Hematopoietic multipotent progenitor cell treated with erythropoietin and hydrocortisone succinate and interleukin-3 and kit ligand, for 8 days (in vitro differentiated cells): ENCODE measurements around the gene RNF157.
"Not testable (repeated sequence)": the region's sequence is repeated elsewhere in the genome, so short reads cannot be mapped to it uniquely, and the experiment has no call there.

Experiments
- DNase-seq: peaks from one replicate; pipeline ENCODE4 v3.0.0-alpha.2; 2015

The RNF157 gene

DNA sequence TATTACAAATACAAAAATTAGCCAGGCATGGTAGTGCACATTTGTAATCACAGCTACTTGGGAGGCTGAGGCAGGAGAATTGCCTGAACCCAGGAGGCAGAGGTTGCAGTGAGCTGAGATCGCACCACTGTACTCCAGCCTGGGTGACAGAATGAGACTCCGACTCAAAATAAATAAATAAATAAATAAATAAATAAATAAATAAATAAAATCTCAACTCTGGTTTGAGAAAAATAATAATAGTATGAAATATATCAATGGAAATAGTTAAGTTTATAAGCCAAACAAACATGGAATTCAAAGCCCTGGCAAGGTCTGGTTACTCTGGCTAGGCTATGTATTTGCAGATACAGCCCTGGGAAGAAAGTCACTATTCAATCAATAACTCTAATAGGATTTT, 53.5 kb downstream of the RNF157 start:
- not testable (repeated sequence) for DNase-seq

DNA sequence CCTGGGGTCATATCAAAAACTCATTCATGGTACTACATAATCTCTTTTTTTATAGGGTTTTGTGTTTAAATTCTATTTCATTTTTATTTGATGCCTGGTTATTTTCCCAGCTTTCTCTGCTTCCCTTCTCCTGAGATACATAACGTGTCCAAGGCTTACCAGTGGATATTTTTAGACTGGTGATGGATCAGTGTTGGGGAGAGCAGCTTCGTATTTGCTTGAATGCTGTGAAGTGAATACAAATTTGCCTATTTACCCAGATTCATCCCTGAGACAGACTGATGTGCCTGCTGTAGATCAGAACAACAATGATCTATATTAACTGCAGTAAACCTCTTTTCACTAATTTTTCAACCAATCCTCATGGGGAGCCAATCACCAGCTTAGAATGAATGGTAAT, 56.0 kb downstream of the RNF157 start:
- DNase-seq: no peak

DNA sequence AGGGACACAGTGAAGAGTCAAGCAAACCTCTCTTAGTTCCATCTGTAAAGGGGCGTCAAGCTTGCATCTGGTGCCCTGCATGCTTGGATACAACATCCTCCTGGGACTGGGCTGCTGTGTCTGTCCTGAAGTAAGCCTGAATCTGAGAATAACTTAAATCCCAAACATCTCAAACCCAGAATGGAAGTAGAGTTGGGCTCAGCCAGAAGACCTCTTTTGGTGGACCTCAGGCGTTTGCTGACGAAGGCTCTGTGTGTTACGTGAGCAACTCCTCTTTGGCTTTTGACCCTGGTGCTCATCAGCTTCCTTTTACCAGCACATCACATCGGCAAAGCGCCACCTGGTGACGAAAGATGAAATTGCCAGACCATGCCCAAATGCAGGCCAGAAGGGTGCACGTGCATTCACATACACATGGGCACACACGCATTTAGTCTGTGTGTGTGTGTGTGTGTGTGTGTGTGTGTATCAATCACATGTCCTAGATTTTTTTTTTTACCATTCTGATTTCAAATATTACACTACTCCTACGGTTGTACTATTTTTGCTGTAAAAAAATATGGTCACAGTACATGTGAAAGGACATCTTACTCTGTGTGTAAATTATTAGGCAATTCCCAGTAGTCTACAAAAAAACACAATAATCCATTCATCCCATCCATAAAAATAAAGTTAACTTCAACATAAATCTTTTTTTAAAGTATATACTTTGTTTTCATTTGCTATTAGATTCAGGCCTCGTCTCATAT, 58.1 kb downstream of the RNF157 start:
- DNase-seq: peak; percentile 96

DNA sequence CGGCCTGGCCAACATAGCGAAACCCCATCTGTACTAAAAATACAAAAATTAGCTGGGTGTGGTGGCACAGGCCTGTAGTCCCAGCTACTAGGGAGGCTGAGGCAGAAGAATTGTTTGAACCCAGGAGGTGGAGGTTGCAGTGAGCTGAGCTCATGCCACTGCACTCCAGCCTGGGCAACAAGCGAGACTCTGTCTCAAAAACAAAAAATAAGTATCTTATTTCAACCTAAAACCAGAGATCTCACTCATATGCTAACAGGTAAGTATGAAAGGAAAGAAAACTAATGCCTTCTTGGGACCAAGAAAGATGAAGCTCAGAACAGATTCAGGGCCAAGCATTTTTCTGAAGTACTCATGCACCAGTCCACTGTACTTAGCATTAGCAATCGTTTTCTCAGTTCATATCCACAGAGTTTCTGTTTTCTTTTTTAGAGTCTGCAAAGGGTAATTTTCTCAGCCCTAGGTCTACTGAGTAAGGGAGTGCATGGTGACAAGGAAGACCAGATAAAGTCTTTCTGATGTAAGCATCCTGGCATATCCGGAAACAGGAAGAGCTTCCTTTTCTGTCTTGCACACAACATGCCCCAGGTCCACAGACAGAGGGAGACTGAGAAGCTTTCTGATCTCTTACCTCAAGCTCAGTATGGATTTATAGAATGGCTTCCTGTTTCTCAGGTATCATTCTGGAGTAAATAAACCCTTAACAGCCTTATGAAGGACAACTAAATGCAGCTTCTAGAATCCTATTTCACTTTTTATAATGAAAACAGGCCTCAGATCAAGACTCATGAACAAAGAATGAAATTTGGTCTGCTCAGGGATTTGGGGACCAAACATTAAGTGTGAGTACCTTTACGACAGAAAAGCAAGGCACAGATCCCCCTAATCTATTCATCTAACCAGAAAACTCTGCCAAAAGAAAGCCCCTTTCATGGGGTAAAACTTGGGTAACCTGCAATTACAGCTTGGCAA, 60.5 kb downstream of the RNF157 start:
- DNase-seq: peak; percentile 78

DNA sequence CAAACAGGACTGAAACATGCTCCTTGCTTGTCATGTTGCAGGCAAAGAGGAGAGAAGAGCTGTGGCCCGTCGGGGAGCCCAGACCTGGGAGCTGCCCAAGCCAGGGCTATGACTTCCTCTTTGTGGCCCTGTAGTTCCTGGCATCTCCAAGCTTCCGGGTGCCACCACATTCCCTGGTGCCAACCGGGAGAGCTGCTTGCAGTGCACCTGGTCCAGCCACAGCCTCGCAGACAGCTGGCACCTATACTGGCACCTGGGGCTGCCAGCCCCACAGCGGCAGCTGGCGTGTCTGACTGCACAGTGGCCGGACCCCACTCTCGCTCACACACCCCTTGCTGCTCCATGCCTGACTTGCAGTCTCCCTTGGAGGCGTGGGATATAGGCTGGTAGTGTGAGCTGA, 62.2 kb downstream of the RNF157 start:
- no peak for DNase-seq

DNA sequence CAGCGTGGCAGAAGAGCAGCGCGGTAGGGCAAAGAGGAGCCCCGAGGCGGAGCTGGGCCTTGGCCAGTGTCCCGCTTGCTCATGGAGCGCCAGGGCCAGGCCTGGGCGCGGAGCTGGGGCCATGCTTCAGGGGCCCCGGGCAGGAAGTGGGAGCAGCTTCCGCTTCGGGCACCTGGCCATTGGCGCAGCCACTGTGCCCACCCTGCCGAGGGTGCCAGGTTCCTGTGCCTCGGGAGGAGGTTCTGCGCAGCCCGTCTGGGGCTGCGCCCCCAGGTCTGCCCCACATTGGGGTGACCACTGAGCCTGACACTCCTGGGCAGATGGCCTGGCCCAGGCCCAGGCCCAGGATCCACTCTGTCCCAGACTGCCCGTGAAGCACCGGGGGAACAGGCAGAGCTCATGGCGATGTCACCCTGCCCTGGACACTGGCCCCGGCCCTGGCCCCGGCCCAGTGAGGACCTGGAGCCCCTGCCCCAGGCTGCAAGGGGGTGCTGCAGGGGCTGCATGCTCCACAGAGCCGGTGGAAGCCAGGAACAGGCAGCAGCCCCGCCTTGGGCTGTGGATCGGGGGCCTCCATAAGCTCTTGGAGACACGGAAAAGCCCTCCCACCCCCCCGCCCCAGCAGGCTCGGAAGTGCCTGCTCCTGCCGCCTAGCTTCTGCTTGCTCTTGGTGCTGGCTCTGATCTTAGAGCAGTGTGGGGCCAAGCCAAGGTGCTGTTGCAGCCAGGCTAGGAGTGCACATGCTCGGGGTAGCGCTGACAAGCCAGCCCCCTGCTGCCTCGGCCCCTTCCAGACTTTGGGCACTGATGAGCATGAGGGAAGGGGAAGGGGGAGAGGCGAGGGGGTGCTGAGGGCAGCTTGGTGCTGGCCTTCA, 63.4 kb downstream of the RNF157 start:
- DNase-seq: no peak

DNA sequence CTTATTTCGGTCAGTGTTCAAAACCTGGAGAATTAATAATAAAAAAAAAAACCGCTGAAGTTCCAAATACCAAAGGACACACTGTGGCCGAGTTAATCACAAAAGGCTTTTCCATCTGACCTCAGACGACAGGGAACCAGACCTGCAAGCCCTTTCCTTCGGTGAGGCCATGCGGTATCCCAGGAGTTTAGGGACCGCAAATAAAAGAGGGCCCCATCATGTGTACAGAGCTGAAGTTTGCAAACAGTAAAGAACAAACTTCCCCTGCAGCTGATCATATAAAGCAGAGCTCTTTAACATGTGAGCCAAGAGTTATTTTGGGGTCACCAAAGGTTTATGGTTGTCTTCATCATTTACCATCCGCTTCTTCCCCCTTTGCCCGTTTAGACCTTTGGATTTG, 66.3 kb downstream of the RNF157 start:
- DNase-seq: no peak

DNA sequence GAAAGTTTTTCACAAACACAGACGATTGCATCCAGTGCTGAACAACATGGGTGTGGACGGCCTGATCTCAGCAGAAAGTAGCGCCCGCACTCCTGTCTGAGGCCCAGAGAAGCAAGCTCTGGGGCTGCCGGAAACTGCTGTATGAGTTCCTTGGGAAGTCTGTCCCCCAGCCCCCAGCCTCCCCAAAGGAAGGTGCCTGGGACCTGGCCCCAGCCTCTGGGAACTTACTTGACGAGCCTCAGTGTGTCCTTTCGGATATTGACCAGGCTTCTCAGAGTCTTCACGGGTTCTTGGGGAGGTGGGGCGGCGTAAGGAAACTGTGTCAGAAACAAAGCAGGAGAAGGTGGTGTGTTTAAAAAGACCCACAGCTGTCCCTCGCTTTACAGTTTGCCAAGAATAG, 66.8 kb downstream of the RNF157 start:
- no peak for DNase-seq

DNA sequence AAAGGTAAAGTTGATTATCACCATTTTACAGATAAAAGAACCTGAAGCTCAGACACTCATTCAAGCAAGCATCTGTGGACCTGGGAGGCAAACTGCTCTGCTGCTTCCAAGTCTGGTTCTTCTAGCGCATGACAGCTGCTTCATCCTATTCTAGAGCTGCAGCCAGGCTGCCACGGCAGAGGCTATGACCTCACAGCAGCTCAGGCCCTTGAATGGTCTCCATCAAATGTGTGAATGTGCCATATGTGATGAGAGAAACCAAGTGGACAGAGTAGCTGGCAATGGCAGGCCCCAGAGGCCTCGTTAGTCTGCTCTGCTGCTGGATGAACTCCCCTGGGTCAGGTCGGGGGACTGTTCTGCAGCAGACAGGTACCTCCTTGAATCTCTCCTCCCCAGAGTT, 68.6 kb downstream of the RNF157 start:
- no peak for DNase-seq

DNA sequence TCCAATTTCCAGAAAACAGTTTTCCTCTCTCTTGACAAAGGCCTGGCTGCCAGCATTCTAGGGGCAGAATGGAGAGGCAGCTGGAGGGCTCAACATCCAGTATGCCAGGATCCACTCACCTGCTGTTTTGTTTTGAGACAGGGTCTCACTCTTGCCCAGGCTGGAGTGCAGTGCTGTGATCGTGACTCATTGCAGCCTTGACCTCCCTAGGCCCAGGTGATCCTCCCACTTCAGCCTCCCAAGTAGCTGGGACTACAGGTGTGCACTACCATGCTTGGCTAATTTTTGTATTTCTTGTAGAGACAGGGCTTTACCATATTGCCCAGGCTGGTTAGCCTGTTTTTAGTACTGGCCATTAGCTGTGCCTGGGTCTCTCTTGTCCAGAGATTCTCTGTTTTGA, 70.2 kb downstream of the RNF157 start:
- no peak for DNase-seq

DNA sequence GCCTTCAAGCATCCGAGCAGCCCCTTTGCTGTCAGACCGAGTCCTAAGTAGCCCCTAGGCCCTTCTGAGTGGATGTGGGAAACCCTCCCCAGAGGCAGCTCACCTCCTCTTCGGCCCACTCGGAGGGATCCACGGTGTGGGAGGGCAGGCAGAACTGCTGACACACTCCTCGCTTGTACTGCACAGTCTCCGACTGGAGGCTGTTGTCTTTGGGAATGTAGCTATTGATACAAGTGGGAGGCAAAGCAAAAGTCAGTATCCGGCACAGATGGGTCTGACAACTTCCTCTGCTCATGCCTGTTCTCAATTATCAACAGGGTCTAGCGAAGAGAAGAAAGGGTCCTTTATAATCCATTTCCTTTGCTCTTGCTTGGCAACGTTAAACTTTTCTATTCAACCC, 73.4 kb downstream of the RNF157 start:
- no peak for DNase-seq

DNA sequence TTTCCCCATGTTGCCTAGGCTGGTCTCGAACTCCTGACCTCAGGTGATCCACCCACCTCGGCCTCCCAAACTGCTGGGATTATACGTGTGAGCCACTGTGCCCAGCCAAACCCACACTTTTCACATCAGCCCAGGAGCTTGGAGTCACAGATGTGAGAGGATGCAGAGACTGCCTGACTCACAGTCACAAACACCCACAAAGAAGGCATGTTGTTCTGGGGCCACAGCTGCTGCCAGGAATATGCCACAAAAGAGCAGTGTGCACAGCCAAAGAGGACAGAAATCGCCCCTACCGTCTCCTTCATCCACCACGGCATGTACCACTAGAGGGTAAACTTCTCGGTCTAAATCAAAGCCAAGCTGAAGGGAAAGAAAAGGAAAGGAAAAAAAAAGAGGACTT, 74.1 kb downstream of the RNF157 start:
- no peak for DNase-seq

DNA sequence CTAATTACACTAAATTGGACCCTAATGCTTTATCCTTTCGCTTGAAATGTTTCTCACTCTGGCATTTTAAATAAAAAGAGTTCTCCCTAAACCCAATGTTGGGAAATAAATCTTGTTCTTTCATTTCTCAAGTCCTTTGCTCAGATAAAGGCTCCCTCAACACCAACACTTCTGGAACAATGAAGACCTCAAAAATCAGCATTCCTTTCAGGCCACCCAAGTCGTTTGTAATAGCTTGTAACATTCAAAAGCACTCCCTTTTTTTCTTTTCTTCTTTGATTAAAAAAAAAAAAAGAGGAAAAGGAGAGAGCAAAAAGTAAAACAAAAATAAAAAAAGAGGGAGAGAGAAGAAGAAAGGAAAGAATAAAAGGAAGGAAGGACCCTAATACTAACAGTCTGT, 76.0 kb downstream of the RNF157 start:
- DNase-seq: no peak

DNA sequence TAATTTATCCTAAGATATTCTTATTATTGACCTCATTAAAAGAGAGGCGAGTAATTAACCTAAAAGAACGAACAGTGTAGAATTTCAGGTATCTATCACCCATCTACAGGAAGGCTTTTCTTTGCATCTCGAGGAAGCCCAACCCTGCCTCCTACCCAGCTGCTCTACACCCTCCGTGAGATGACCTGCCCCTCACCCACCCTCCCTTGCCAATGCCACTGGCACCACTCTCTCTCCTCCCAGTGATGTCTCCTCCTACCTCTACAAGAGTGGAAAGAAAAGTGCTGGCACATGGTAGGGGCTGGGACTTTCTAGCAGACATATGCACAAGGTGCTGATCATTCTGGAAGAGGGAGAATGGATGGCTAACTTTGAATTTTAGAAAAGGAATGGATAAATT, 76.4 kb downstream of the RNF157 start:
- no peak for DNase-seq

DNA sequence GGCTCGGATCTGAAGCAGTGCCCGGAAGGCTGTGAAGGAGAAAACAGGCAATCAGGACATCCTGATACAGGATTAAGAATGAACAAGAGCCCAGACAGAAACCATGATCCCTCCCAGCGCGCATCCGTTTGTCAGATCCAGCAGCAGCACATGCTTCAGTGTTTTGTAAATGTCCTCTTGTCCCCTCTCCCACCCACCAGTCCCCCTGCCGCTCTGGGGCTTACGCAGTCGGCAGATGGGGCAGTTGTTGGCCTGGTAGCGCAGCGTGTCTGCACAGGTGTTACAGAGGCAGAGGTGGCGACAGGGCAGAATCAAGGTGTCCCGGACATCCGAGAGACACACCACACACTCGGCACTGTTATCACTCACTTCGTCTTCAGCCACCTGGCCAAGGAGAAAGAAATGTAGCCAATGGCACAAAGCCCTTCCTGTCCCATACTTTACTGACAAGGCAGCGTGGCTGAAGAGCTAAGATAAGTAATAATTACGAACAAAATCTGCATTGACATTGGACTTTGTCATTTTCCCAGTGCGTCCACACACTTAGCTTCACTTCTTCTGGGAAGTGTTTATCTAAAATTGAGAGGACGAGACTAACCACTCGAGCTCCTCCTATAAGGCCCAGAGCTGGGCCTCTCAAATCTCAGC, 78.5 kb downstream of the RNF157 start:
- DNase-seq: peak; percentile 78

DNA sequence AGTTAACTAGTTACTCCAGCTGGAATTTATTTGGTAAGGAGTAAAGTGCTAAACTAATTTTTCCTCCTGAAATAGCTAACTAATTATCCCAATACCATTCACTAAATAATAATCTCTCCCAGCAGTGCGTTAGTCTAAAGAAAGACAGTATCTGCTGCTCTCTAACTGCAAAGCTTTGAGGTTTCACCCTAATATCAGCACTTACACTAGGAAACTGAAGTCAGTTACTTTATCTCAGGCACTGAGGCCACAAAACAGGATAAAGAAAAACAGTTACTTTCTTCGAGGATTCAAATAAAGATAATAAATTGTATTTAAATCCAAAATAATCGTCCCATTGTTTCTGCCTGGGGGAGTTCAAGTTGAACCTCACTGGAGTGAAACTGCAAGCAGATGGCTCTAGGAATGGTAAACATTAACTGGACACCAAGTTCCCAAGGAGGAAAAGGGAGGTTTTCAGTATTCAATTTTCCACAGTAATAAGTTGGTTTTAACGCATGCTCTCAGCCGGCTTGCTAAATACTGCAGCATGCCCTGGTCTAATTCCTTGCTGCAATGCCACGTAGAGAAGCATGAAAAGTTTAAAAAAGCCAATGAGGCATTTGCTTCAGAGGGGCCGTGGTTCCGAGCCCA, 79.3 kb downstream of the RNF157 start:
- peak; percentile 79 for DNase-seq

DNA sequence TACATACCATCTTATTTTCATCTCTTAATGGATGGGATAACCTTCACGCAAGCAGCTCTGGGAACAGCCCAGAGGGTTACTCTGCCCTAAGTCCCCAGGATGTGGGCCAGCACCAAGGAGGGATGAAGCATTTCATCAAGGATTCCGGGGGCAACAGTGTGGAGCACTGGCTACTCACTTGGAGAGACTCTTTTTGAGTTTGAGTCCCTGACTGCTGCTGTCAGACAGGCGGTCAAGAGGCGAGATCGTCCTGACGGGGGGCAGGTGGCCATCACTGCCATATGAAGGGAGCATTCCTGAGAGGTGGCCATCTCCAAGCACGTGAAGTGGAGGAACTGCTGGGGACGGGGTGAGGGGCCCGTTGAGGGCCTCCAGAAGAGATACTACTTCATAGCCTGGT, 81.1 kb downstream of the RNF157 start:
- DNase-seq: no peak

DNA sequence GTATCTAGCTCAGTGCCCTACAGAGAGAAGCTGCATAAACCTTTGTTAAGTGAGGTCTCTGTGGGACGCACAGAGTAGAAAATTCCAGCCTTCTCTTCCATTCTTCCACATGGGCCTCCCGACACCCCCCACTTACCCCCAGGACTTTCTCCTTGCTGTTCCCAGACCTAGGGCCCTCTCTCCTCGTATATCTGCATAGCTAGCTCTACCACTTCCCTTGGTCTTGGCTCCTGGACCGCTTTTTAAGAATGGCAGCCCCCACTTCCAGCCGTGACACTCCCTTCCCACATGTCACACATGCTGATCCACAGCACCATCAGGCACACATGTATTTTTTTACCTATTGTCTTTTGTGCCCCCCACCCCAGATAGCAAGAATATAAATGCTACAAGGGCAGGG, 82.5 kb downstream of the RNF157 start:
- DNase-seq: no peak

DNA sequence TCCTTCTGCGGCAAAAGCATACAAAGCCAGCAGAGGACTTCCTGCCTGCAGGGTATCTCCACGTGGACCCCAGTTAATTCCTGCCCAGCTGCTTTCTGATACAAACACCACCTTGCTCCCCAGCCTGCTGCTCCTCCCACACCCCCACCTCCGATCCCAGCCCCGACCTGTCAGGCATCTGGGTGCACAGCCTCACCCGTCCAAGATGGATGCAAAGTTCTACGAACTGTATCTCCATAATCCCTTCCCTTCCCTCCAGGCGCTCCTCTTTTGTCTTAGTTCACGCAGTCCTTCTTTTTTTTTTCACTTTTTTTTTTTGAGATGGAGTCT, 83.7 kb downstream of the RNF157 start:
- no peak for DNase-seq

DNA sequence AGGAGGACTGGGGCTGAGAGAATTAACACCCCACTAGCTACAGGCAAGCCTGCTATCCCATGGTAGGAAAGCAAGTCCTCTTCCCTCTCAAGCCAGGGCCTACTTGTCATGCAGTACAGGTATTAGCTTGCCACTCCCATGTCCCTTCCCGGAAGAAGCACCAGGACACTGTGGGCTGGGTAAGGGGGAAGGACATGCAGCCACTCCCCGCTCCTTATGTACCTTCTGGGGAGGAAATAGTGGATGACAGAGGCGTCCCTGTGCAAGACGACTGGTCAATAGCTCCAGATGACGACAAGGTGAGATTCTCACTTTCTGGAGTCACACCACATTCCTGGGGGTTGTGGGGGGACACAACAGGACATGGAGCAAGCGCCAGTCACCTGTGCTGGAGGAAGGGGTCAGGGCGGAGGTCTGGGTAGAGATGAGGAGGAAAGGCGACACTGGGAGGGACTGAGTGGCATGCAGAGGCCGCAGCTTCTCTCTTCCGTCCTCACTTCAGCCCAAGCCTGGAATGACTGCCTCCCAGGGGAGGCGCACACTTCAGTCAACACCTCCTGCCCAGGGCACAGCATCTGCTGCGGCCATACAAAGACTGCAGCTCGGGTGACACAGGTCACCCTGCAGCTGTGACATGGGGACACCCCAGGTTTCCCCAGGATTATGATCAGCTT, 84.2 kb downstream of the RNF157 start:
- no peak for DNase-seq

DNA sequence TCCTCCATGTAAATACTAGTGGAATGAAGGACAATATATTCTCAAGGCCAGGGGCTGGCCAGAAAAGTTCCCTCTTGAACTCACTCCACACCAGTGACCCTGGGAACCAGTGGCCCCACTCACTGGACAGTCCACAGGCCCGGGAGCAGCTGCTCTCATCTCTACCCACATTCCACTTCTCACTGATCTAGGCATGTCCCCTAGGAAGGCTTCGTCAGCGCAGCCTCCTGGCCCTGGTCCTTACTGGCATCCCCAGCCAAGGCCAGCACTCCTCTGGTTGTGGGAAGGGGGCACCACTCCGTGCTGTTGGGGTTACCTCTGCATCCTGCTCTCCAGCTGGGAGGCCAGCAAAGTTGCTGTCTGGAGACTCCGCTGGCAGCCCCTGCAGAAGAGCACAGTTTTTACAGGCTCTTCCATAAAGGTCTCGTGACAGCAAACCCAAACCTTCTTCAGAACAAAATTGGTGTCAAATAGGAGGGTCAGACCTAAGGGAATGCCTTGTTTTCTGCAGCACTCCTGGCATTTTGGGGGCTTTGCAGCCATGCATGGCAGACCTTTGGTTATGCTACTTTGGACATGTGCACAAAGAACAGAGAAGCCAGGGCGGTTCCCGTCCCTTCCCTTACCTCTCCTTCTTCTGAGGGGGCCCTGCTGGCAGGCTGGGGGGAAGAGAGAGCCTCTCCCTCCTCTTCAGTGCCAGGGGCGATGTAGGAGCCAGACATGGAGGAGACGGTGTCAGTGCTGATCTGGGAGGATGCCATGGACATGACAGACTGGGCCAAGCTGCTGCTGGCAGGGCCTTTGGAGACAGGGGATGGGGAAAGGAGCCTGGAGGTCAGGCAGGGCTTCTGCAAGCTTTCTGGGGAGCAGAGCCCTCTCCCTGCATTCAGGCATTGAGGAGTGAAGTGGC, 85.1 kb downstream of the RNF157 start:
- DNase-seq: no peak
